GM18526 (cell line): ENCODE results near the gene ZNF423.

ENCODE experiments used
- POLR2A ChIP-seq: IDR thresholded peaks from 3 replicates; pipeline ENCODE4 v1.6.1; 2011; ENCODE audit not compliant: insufficient read length; ENCODE audit errors: extremely low read depth

Gene ZNF423

DNA sequence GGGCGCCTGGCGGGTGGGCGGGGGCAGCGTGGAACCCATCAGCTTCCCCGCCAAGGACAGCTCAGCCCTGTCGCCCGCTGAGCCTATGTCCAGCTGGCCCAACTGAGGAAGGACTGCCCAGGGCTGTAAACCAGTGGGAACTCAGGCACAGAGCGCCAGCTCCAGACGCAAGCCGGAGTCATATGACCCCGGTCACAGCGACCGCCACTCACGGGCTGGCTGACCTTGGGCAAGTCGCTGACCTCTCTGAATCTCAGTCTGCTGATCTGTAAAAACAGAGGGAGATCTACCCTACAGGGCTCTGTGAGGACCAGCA lies 312.3 kb downstream of the ZNF423 start:
- no peak for TF ChIP-seq POLR2A

DNA sequence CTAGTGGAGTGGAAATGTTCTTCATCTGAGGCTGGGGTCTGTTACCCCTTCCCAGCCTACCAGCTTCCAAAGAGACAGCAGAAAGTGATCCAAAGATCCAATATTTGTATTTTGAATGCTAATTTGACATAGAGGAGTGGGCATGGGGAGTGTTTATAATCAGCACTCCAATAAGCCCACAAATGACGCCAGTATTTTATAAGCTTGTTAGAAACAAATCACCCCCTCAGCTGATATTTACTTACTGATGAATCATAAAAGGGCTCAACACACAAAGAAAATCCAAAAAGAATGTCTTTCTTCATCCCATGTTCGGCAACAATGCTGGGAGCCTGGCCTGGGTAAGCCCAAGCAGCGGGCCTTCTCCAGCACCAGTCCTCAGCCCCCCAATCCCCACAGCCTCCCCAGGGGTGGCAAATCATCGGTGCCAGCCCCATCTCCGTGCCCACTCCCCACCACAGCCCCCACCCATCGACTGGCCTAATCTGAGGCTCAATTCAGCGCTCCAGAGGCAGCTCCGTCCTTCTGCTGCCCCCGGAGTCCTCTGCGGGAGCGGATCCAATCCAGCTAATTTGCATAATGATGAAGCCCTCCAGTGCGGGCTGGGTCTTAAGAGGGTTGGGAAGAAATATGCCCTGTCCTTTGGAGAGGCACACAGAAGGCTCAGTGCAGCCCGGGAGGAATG lies 312.8 kb downstream of the ZNF423 start:
- no peak for TF ChIP-seq POLR2A

- TF ChIP-seq POLR2A: no peak
Measured at GRCh38 chr16:49542391-49542891, 313.5 kb downstream of the ZNF423 start.

DNA sequence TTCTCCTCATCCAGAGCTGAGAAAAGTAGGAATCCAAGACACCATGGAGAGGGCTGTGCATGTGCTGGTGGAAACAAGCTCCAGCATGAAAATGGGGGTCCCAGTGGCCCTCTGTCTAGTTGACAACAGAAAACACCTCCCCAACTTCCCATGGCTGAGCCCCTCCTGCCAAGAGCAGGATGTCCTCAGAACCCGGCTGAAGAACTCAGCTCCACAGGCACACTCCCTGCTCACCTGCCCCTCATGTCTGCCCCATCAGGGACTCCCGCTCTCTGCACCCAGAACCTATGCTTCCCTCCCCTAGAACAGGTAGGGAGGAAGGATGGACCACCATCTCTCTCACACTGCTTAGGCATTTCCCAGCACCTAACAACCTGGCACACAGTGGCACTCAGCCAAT lies 315.1 kb downstream of the ZNF423 start:
- TF ChIP-seq POLR2A: no peak

GRCh38 chr16:49539758-49540157 lies 316.2 kb downstream of the ZNF423 start:
- TF ChIP-seq POLR2A: no peak

DNA sequence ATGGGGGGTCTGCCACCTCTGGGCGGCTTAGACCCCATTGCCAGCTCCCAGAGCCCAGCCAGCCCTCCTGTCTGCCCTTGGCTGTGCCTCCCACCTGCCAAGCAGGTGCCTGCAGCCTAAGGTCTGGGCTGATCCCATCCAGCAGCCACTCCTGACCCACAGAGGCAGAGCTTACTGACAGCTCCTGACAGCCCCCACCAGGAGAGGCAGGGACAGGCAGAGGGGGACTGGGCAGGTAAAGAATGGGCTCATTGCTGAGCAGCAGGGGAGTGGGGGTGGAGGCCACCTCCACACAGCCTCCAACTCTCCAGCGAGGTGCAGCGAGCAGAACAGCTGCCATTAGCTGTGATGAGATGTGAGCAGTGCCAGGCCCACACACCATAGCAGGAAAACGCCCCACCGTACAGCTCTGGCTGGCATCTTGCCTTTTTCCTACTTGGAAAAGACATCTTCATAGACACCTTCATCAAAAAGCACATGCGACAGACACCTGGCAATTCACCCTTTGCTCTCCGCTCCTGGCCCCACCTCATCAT lies 317.9 kb downstream of the ZNF423 start:
- no peak for TF ChIP-seq POLR2A

DNA sequence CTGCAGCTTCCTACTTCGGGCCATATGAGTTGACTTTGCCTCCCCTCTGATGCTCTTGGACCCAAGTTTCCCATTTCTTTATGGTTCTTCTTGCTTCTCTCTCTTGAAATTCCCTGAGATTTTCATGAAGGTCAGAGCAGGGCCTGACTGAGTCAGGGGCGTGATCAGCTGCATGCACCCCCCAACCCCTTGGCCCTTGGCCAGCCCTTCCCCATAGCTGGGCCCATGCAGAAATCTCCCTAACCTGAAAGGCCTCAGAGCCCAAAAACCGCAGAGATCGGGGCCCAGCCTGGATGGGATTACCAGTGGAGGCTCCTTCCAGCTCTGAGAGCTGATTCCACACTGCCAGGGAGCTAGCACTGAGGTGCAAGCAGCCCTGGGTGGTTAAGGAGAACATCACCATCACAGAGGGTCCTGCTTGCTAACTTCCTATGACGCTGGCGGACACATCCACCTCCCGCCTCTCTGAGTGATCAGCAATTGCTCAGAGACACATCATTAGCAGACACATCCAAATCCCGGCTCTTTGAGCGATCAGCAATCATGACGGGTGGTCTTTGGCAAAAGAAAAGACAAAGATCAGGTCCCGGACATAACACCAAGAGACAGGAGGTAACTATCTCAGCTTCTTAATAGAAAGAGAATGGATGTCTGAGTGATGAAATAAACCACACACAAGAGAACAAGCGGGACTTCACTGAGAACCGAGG lies 320.9 kb downstream of the ZNF423 start:
- TF ChIP-seq POLR2A: no peak

- no peak for TF ChIP-seq POLR2A
Measured at GRCh38 chr16:49533422-49533821, 322.5 kb downstream of the ZNF423 start.

GRCh38 chr16:49532873-49533272 lies 323.0 kb downstream of the ZNF423 start:
- no peak for TF ChIP-seq POLR2A

- TF ChIP-seq POLR2A: no peak
Measured at GRCh38 chr16:49531931-49532840, 323.7 kb downstream of the ZNF423 start.

DNA sequence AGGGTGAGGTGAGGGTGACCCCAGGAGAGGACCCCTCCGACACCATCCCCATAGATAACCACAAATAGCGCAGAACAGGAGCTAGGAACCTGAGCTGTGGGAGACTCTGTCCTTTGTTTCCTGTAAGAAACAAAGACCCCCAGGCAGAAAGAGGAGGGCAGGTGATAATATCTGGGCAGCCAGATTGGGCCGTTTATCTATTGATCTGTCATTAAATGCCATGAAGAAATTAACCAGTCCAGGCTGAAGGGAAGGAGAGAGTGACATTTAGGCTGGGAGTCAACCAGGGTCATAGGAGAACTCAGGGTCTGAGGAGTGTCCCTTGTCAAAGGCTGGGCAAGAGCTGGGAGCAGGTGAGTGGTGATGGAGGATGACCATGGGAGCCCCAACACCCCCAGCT lies 324.5 kb downstream of the ZNF423 start:
- TF ChIP-seq POLR2A: no peak

DNA sequence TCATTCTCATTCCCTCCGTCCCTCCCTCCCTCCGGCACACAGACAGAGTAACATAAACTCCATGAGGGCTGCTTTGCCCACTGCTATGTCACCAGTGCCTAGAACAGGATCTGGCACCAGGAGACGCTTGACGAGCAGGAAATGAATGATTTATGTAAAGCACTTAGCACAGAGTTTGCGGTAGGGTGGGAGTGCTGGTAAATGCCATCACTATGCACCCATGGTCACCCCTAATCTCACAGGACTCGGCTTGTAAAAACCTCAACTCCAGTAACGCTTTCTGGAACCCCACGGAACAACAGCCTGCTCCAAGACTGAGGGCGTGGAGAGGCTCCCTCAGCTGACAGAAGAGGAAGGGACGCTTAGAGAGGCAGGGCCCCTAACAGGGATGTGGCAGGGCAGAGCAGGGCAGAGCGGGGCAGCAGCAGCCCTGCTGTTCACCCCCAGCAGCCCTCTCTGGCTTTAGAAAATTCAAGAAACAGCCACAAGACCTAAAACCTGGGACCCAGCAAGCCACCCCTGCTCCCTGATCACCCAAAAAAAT lies 325.4 kb downstream of the ZNF423 start:
- TF ChIP-seq POLR2A: no peak

DNA sequence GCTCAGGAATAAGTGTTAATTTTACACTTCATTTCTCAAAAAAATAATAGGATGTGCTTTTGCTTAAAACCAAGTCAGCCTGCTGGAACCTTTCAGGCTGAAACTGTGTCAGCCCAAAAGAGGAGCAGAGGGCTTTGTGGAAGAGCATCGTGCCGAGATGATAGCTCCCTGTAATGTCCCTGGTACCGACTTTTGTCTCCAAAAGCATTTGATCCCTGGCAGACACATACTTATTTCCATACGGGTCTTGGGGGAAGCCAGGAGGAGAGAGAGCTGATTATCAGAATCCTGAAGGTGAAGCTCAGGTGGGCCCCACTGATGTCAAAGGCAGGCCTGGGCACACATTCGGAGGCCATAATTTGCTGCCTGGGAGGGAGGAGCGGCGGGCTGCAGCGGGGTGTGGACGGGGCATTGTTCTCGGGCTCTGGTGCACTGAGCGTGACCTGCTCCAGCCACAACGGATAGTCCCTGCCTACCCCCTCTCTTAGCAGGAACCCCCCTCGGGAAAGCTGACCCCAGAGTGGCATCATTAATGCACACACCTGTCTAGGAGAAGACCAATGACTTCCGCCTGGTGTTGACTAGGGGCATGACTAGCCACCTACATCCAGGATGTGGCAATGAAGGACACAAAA lies 326.4 kb downstream of the ZNF423 start:
- TF ChIP-seq POLR2A: no peak

DNA sequence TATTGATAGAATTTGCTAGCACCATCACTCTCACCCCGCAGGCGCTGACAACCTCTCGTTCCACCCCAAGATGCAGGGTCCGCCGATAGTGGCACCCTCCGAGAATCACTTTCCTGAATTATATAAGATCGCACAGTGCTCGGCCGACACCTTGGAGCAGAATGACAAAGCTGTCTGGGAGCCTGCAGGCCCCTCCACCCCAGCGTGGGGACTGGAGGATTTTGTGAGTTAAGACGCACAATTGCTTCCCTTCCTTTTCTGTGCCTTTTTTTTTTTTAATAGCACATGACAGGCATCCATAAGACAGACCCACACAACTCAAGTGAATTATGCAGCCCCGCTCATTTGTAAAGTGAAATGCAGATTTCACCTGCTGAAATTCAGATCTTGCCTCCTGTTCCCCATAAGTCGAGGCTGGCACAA lies 327.0 kb downstream of the ZNF423 start:
- no peak for TF ChIP-seq POLR2A
